Mucosa of rectum (tissue), 2 donors: ENCODE data around the gene PTCHD1.
A peak's percentile ranks its signal among the peaks of the same experiment; 100 is the strongest.

Source experiments
- H3K27ac ChIP-seq, 2 donors: one replicate each; pipeline ENCODE4 v1.7.0; 2013; ENCODE audit warnings: inconsistent platforms in 2 of 2, low read depth in 2 of 2, low read length in 2 of 2
- H3K27me3 ChIP-seq, 2 donors: one replicate each; pipeline ENCODE4 v1.7.0; 2013; ENCODE audit warnings: low read length in 2 of 2; ENCODE audit not compliant: control insufficient read depth in 2 of 2, insufficient read depth in 2 of 2
- H3K36me3 ChIP-seq, 2 donors: one replicate each; pipeline ENCODE4 v1.7.0; 2013; ENCODE audit warnings: low read length in 2 of 2; ENCODE audit not compliant: control insufficient read depth in 2 of 2, insufficient read depth in 2 of 2
- H3K4me1 ChIP-seq, 2 donors: one replicate each; pipeline ENCODE4 v1.7.0; 2013; ENCODE audit warnings: low read length in 2 of 2, mild to moderate bottlenecking in 1 of 2; ENCODE audit not compliant: control insufficient read depth in 2 of 2, insufficient read depth in 2 of 2
- H3K4me3 ChIP-seq, 2 donors: one replicate each; pipeline ENCODE4 v1.7.0; 2013; ENCODE audit warnings: low read length in 2 of 2
- H3K9ac ChIP-seq, 2 donors: one replicate each; pipeline ENCODE4 v1.7.0; 2013; ENCODE audit warnings: low read length in 2 of 2, low read depth in 1 of 2, mild to moderate bottlenecking in 1 of 2
- H3K9me3 ChIP-seq, 2 donors: one replicate each; pipeline ENCODE4 v1.7.0; 2013; ENCODE audit warnings: low read length in 2 of 2; ENCODE audit not compliant: control insufficient read depth in 2 of 2
- donor health status: healthy.
- donor health status: Normal muscosa, but diverticular disease.

The PTCHD1 gene

GRCh38 chrX:23344904-23345271 is 10.2 kb downstream of the PTCHD1 start:
- Histone ChIP-seq H3K4me3 (no peak overlapping the region), H3K4me1 (no peaks in the 10 kb centered on the region), H3K36me3 (no peaks in the 10 kb centered on the region), H3K27me3 (peaks cover 2 to 16% of the 10 kb centered on the region in 2 donors), H3K9me3 (no peaks in the 10 kb centered on the region), H3K27ac (no peak overlapping the region), H3K9ac (no peak overlapping the region)

GRCh38 chrX:23356189-23356588 is 21.5 kb downstream of the PTCHD1 start:
- Histone ChIP-seq H3K9ac (no peak overlapping the region), H3K27me3 (no peaks in the 10 kb centered on the region), H3K4me3 (no peak overlapping the region), H3K9me3 (no peaks in the 10 kb centered on the region), H3K36me3 (no peaks in the 10 kb centered on the region), H3K4me1 (no peaks in the 10 kb centered on the region), H3K27ac (no peak overlapping the region)

- no peaks in the 10 kb centered on the region for H3K36me3 ChIP-seq
- H3K4me3 ChIP-seq: no peak overlapping the region
- no peaks in the 10 kb centered on the region for H3K9me3 ChIP-seq
- H3K4me1 ChIP-seq: no peaks in the 10 kb centered on the region
- no peaks in the 10 kb centered on the region for H3K27me3 ChIP-seq
- no peak overlapping the region for H3K9ac ChIP-seq
- no peak overlapping the region for H3K27ac ChIP-seq
These were observed 29.8 kb downstream of the PTCHD1 start for GRCh38 chrX:23364416-23364815.

- Histone ChIP-seq H3K4me1 (no peaks in the 10 kb centered on the region), H3K4me3 (no peak overlapping the region), H3K27me3 (no peaks in the 10 kb centered on the region), H3K9me3 (no peaks in the 10 kb centered on the region), H3K36me3 (no peaks in the 10 kb centered on the region), H3K27ac (no peak overlapping the region), H3K9ac (no peak overlapping the region)
These were observed 30.9 kb downstream of the PTCHD1 start for GRCh38 chrX:23365541-23365940.

GRCh38 chrX:23366914-23367313 is 32.3 kb downstream of the PTCHD1 start:
- H3K4me3 ChIP-seq: no peak overlapping the region
- no peak overlapping the region for H3K27ac ChIP-seq
- H3K27me3 ChIP-seq: no peaks in the 10 kb centered on the region
- no peaks in the 10 kb centered on the region for H3K36me3 ChIP-seq
- no peak overlapping the region for H3K9ac ChIP-seq
- H3K4me1 ChIP-seq: no peaks in the 10 kb centered on the region
- no peaks in the 10 kb centered on the region for H3K9me3 ChIP-seq

GRCh38 chrX:23369027-23369426 is 34.4 kb downstream of the PTCHD1 start:
- Histone ChIP-seq H3K4me3 (no peak overlapping the region), H3K27ac (no peak overlapping the region), H3K9me3 (no peaks in the 10 kb centered on the region), H3K36me3 (no peaks in the 10 kb centered on the region), H3K9ac (no peak overlapping the region), H3K4me1 (peaks cover 0 to 2% of the 10 kb centered on the region in 2 donors), H3K27me3 (peaks cover 0 to 3% of the 10 kb centered on the region in 2 donors)

- no peak overlapping the region for H3K4me3 ChIP-seq
- H3K27ac ChIP-seq: peak overlapping the region in 1 of 2 donors; percentile 35
- peaks cover 0 to 2% of the 10 kb centered on the region in 2 donors for H3K4me1 ChIP-seq
- no peaks in the 10 kb centered on the region for H3K9me3 ChIP-seq
- no peaks in the 10 kb centered on the region for H3K36me3 ChIP-seq
- peaks cover 0 to 7% of the 10 kb centered on the region in 2 donors for H3K27me3 ChIP-seq
- H3K9ac ChIP-seq: no peak overlapping the region
These were observed 37.7 kb downstream of the PTCHD1 start for GRCh38 chrX:23372220-23372902.

- no peaks in the 10 kb centered on the region for H3K9me3 ChIP-seq
- H3K9ac ChIP-seq: no peak overlapping the region
- H3K4me1 ChIP-seq: peaks cover 0 to 2% of the 10 kb centered on the region in 2 donors
- H3K27ac ChIP-seq: no peak overlapping the region
- no peak overlapping the region for H3K4me3 ChIP-seq
- no peaks in the 10 kb centered on the region for H3K36me3 ChIP-seq
- H3K27me3 ChIP-seq: peaks cover 0 to 7% of the 10 kb centered on the region in 2 donors
These were observed 38.6 kb downstream of the PTCHD1 start for GRCh38 chrX:23373129-23373804.

GRCh38 chrX:23374291-23374690 is 39.6 kb downstream of the PTCHD1 start:
- no peak overlapping the region for H3K27ac ChIP-seq
- peaks cover 0 to 2% of the 10 kb centered on the region in 2 donors for H3K4me1 ChIP-seq
- H3K27me3 ChIP-seq: peaks cover 0 to 7% of the 10 kb centered on the region in 2 donors
- no peaks in the 10 kb centered on the region for H3K9me3 ChIP-seq
- H3K4me3 ChIP-seq: no peak overlapping the region
- H3K9ac ChIP-seq: no peak overlapping the region
- H3K36me3 ChIP-seq: no peaks in the 10 kb centered on the region

- Histone ChIP-seq H3K27ac (no peak overlapping the region), H3K4me3 (no peak overlapping the region), H3K9me3 (no peaks in the 10 kb centered on the region), H3K9ac (no peak overlapping the region), H3K4me1 (peaks cover 0 to 2% of the 10 kb centered on the region in 2 donors), H3K36me3 (no peaks in the 10 kb centered on the region), H3K27me3 (peaks cover 0 to 7% of the 10 kb centered on the region in 2 donors)
These were observed 41.9 kb downstream of the PTCHD1 start for GRCh38 chrX:23376581-23376980.
